Skeletal muscle tissue (tissue), 4 donors: ENCODE results near the gene HOXA9. TPM values are rescaled to one million over a fixed set of nuclear protein-coding genes. Genes with fewer than 3 reads are reported as not detected.

Source experiments
- H3K27ac ChIP-seq: one replicate; pipeline ENCODE4 v1.7.0; 2013; ENCODE audit warnings: mild to moderate bottlenecking, low read depth, low read length, inconsistent platforms
- H3K27me3 ChIP-seq, 3 donors: one replicate each; pipeline ENCODE4 v1.7.0; 2013; ENCODE audit warnings: low read length in 3 of 3; ENCODE audit not compliant: control insufficient read depth in 3 of 3, insufficient read depth in 3 of 3
- H3K36me3 ChIP-seq, 3 donors: one replicate each; pipeline ENCODE4 v1.7.0; 2013; ENCODE audit warnings: low read length in 3 of 3; ENCODE audit not compliant: control insufficient read depth in 3 of 3, insufficient read depth in 3 of 3
- H3K4me1 ChIP-seq, 3 donors: one replicate each; pipeline ENCODE4 v1.7.0; 2013; ENCODE audit warnings: low read length in 3 of 3, mild to moderate bottlenecking in 3 of 3; ENCODE audit not compliant: control insufficient read depth in 3 of 3, insufficient read depth in 3 of 3
- H3K4me3 ChIP-seq, 3 donors: one replicate each; pipeline ENCODE4 v1.7.0; 2013; ENCODE audit warnings: low read length in 3 of 3
- H3K9ac ChIP-seq, 3 donors: one replicate each; pipeline ENCODE4 v1.7.0; 2013; ENCODE audit warnings: low read length in 3 of 3, mild to moderate bottlenecking in 3 of 3, moderate library complexity in 2 of 3, low read depth in 1 of 3
- H3K9me3 ChIP-seq, 3 donors: one replicate each; pipeline ENCODE4 v1.7.0; 2013; ENCODE audit warnings: low read length in 3 of 3; ENCODE audit not compliant: control insufficient read depth in 3 of 3
- total RNA-seq: library from RNA; depleted of rRNA; stranded (reverse); fragments of >200 nt; gene quantifications from one replicate; pipeline ENCODE4 v1.2.3, GENCODE V29; 2014
- donor health status: Osteomylitis.

The HOXA9 gene
- total RNA-seq, 1 donor from 2014 or later: 7.8 TPM

- H3K4me3 ChIP-seq: peak overlapping the region; percentile 80 to 84 (median 81)
- H3K9me3 ChIP-seq: no peaks in the 10 kb centered on the region
- H3K36me3 ChIP-seq: no peaks in the 10 kb centered on the region
- H3K4me1 ChIP-seq: peaks cover 45 to 66% (median 53%) of the 10 kb centered on the region in 3 donors
- H3K27ac ChIP-seq: peak overlapping the region; percentile 84
- peak overlapping the region; percentile 74 to 97 (median 81) for H3K9ac ChIP-seq
- peaks cover 6 to 17% (median 7%) of the 10 kb centered on the region in 3 donors for H3K27me3 ChIP-seq
Observed at GRCh38 chr7:27171325-27171636, 5.9 kb upstream of the HOXA9 start.

- Histone ChIP-seq H3K36me3 (no peaks in the 10 kb centered on the region), H3K9me3 (no peaks in the 10 kb centered on the region), H3K27me3 (peaks cover 6 to 14% (median 7%) of the 10 kb centered on the region in 3 donors), H3K4me3 (peak overlapping the region; percentile 80 to 93 (median 92)), H3K4me1 (peaks cover 45 to 66% (median 48%) of the 10 kb centered on the region in 3 donors), H3K9ac (peak overlapping the region; percentile 74 to 97 (median 81)), H3K27ac (peak overlapping the region; percentile 92)
Observed at GRCh38 chr7:27170426-27171324, 5.3 kb upstream of the HOXA9 start.

GRCh38 chr7:27169658-27170425, 4.5 kb upstream of the HOXA9 start:
- H3K27ac ChIP-seq: peak overlapping the region; percentile 92
- H3K36me3 ChIP-seq: no peaks in the 10 kb centered on the region
- peak overlapping the region; percentile 89 to 97 (median 93) for H3K9ac ChIP-seq
- H3K4me3 ChIP-seq: peak overlapping the region; percentile 80 to 93 (median 92)
- no peaks in the 10 kb centered on the region for H3K9me3 ChIP-seq
- H3K4me1 ChIP-seq: peaks cover 40 to 57% (median 41%) of the 10 kb centered on the region in 3 donors
- H3K27me3 ChIP-seq: peaks cover 5 to 8% (median 6%) of the 10 kb centered on the region in 3 donors

GRCh38 chr7:27168265-27168947, 3.1 kb upstream of the HOXA9 start:
- Histone ChIP-seq H3K9ac (peak overlapping the region; percentile 89 to 97 (median 93)), H3K4me1 (peaks cover 45 to 68% (median 49%) of the 10 kb centered on the region in 3 donors), H3K27ac (peak overlapping the region; percentile 92), H3K27me3 (peaks cover 3 to 4% (median 3%) of the 10 kb centered on the region in 3 donors), H3K4me3 (peak overlapping the region; percentile 90 to 93 (median 92)), H3K36me3 (peaks cover 0 to 3% (median 0%) of the 10 kb centered on the region in 3 donors), H3K9me3 (no peaks in the 10 kb centered on the region)

GRCh38 chr7:27167916-27168264, 2.6 kb upstream of the HOXA9 start:
- Histone ChIP-seq H3K9me3 (no peaks in the 10 kb centered on the region), H3K27me3 (peaks cover 3 to 4% (median 3%) of the 10 kb centered on the region in 3 donors), H3K36me3 (peaks cover 0 to 6% (median 0%) of the 10 kb centered on the region in 3 donors), H3K9ac (peak overlapping the region; percentile 89 to 97 (median 93)), H3K4me3 (peak overlapping the region; percentile 90 to 93 (median 92)), H3K27ac (peak overlapping the region; percentile 92), H3K4me1 (peaks cover 50 to 70% (median 50%) of the 10 kb centered on the region in 3 donors)

- H3K36me3 ChIP-seq: peaks cover 0 to 6% (median 0%) of the 10 kb centered on the region in 3 donors
- H3K9me3 ChIP-seq: no peaks in the 10 kb centered on the region
- peaks cover 41 to 64% (median 42%) of the 10 kb centered on the region in 3 donors for H3K4me1 ChIP-seq
- H3K27ac ChIP-seq: peak overlapping the region; percentile 92
- peak overlapping the region; percentile 90 to 93 (median 92) for H3K4me3 ChIP-seq
- peak overlapping the region; percentile 89 to 97 (median 93) for H3K9ac ChIP-seq
- H3K27me3 ChIP-seq: peaks cover 3 to 4% (median 3%) of the 10 kb centered on the region in 3 donors
Observed at GRCh38 chr7:27166531-27167505, 1.5 kb upstream of the HOXA9 start.

- Histone ChIP-seq H3K27ac (peak overlapping the region; percentile 92), H3K36me3 (peaks cover 0 to 6% (median 0%) of the 10 kb centered on the region in 3 donors), H3K27me3 (peaks cover 0 to 3% (median 3%) of the 10 kb centered on the region in 3 donors), H3K9ac (peak overlapping the region; percentile 89 to 97 (median 93)), H3K4me1 (peaks cover 39 to 61% (median 40%) of the 10 kb centered on the region in 3 donors), H3K4me3 (peak overlapping the region; percentile 90 to 93 (median 92)), H3K9me3 (no peaks in the 10 kb centered on the region)
Observed at GRCh38 chr7:27165996-27166530, 726 bp upstream of the HOXA9 start.

- Histone ChIP-seq H3K27me3 (peaks cover 0 to 3% (median 3%) of the 10 kb centered on the region in 3 donors), H3K36me3 (peaks cover 0 to 6% (median 0%) of the 10 kb centered on the region in 3 donors), H3K9ac (peak overlapping the region; percentile 67 to 97 (median 89)), H3K4me3 (peak overlapping the region; percentile 90 to 93 (median 92)), H3K9me3 (no peaks in the 10 kb centered on the region), H3K4me1 (peaks cover 35 to 65% (median 47%) of the 10 kb centered on the region in 3 donors), H3K27ac (peak overlapping the region; percentile 92)
Observed at GRCh38 chr7:27164367-27165088, 809 bp downstream of the HOXA9 start.
